CD4-positive, alpha-beta T cell (primary cell): ENCODE measurements around the gene PIK3C3. TPM values are rescaled to one million over a fixed set of nuclear protein-coding genes. Genes with fewer than 3 reads are reported as not detected.

ENCODE experiments used
- ATAC-seq: fragments of 200-7000 bp; cut with Tn5 transposase; one replicate; pipeline ENCODE4 v1.10.0; 2022; ENCODE audit warnings: mild to moderate bottlenecking; ENCODE audit not compliant: poor library complexity
- CTCF ChIA-PET: fragments of 350-600 bp; sonication (Branson Sonifier 250); formaldehyde crosslinking; loops from one replicate; lab custom pipeline; 2021; ENCODE audit warnings: antibody characterized with exemption, inconsistent platforms; lab: Charles Lee
- POLR2A ChIA-PET: fragments of 350-600 bp; sonication (Branson Sonifier 250); formaldehyde crosslinking; loops from one replicate; lab custom pipeline; 2021; ENCODE audit warnings: antibody characterized with exemption, inconsistent platforms; lab: Charles Lee
- DNase-seq, 14 experiments: peaks; one replicate each; pipeline ENCODE4 v3.0.0-alpha.2; 2013 to 2020; ENCODE audit warnings: mixed read lengths in 2 of 14
- H3K27ac ChIP-seq, 2 donors: one replicate each; pipeline versions ENCODE4 v1.5.1 to v1.7.0; 2013; ENCODE audit warnings: low read length in 2 of 2, low read depth in 1 of 2, mild to moderate bottlenecking in 1 of 2
- H3K27me3 ChIP-seq, 2 experiments: 1 replicate in 1 of 2; 2 replicates in 1 of 2; pipeline versions ENCODE4 v1.6.1 to v1.7.0; 2013; ENCODE audit warnings: low read length in 2 of 2, control low read depth in 1 of 2, mild to moderate bottlenecking in 1 of 2, moderate library complexity in 1 of 2; ENCODE audit not compliant: insufficient read depth in 2 of 2, control insufficient read depth in 1 of 2
- H3K36me3 ChIP-seq: one replicate; pipeline ENCODE4 v1.6.1; 2013; ENCODE audit warnings: low read length, control low read depth; ENCODE audit not compliant: insufficient read depth
- H3K4me1 ChIP-seq: one replicate; pipeline ENCODE4 v1.6.1; 2013; ENCODE audit warnings: low read length, control low read depth; ENCODE audit not compliant: insufficient read depth
- H3K4me3 ChIP-seq: one replicate; pipeline ENCODE4 v1.5.1; 2013; ENCODE audit warnings: mild to moderate bottlenecking, low read length, moderate library complexity
- H3K9me3 ChIP-seq, 2 experiments: 1 replicate in 1 of 2; 2 replicates in 1 of 2; pipeline versions ENCODE4 v1.6.1 to v1.7.0; 2013; ENCODE audit warnings: low read length in 2 of 2, mild to moderate bottlenecking in 2 of 2, control low read depth in 1 of 2, moderate library complexity in 1 of 2; ENCODE audit not compliant: control insufficient read depth in 1 of 2, insufficient read depth in 1 of 2
- H3K27ac Mint-ChIP-seq: one replicate; pipeline ENCODE4 v1.8.0; 2020; ENCODE audit warnings: mixed read lengths
- H3K27me3 Mint-ChIP-seq: one replicate; pipeline ENCODE4 v1.8.0; 2021; ENCODE audit warnings: mixed read lengths
- H3K36me3 Mint-ChIP-seq: one replicate; pipeline ENCODE4 v1.8.0; 2021; ENCODE audit warnings: low read depth, mixed read lengths
- H3K4me1 Mint-ChIP-seq: one replicate; pipeline ENCODE4 v1.8.0; 2021; ENCODE audit warnings: low read depth, mixed read lengths
- H3K4me3 Mint-ChIP-seq: one replicate; pipeline ENCODE4 v1.8.0; 2020; ENCODE audit warnings: mild to moderate bottlenecking, mixed read lengths
- H3K9me3 Mint-ChIP-seq: one replicate; pipeline ENCODE4 v1.8.0; 2020; ENCODE audit warnings: mixed read lengths
- CTCF ChIP-seq: fragments of 200-600 bp; IDR thresholded peaks from one replicate; pipeline ENCODE4 v1.8.0; 2022; ENCODE audit warnings: antibody characterized with exemption, mild to moderate bottlenecking
- intact Hi-C, 2 experiments: fragments of 100-400 bp; cut with DNase I in 1 of 2; cut with micrococcal nuclease in 1 of 2; formaldehyde crosslinking; loops; one replicate each; pipeline versions ENCODE4 v1.15.1 to v1.9.0; 2023 to 2025; cut with DNase I, micrococcal nuclease
- total RNA-seq, 174 experiments: library from RNA in 2 of 174; stranded (reverse) in 2 of 174; gene quantifications; one replicate each; pipeline ENCODE4 v1.2.3 and lab custom pipeline; 2021 to 2026

The PIK3C3 gene
- total RNA-seq, 2 experiments from 2014 or later = 33.5 to 34.2 TPM

GRCh38 chr18:41999751-42000150 is 44.7 kb downstream of the PIK3C3 start:
- no peak overlapping the region for H3K4me3 Mint-ChIP-seq
- no peak overlapping the region for H3K4me3 ChIP-seq
- ATAC-seq (no peak), DNase-seq (no peak)
- no peaks in the 10 kb centered on the region for H3K9me3 ChIP-seq
- peaks cover 99% of the 10 kb centered on the region for H3K36me3 Mint-ChIP-seq
- no peak for TF ChIP-seq CTCF
- H3K9me3 Mint-ChIP-seq = no peaks in the 10 kb centered on the region
- H3K4me1 Mint-ChIP-seq = no peaks in the 10 kb centered on the region
- H3K27ac ChIP-seq = no peak overlapping the region
- H3K27me3 Mint-ChIP-seq = no peaks in the 10 kb centered on the region
- H3K36me3 ChIP-seq = peaks cover 86% of the 10 kb centered on the region
- no peaks in the 10 kb centered on the region for H3K4me1 ChIP-seq
- POLR2A ChIA-PET = no interaction called here
- CTCF ChIA-PET = no interaction called here
- H3K27ac Mint-ChIP-seq = no peak overlapping the region
- intact Hi-C loops = loop anchor here in 1 of 2 experiments (5.0 kb wide), 1 partner anchor 43 kb away; no protein-coding TSS in a partner anchor
- H3K27me3 ChIP-seq = no peaks in the 10 kb centered on the region

GRCh38 chr18:42001801-42002200 is 46.8 kb downstream of the PIK3C3 start:
- Mint-ChIP-seq H3K9me3 (no peaks in the 10 kb centered on the region), H3K4me1 (peaks cover 5% of the 10 kb centered on the region), H3K4me3 (no peak overlapping the region), H3K27me3 (no peaks in the 10 kb centered on the region), H3K36me3 (peaks cover 99% of the 10 kb centered on the region), H3K27ac (no peak overlapping the region)
- DNase-seq (no peak), ATAC-seq (no peak)
- Histone ChIP-seq H3K36me3 (peaks cover 85% of the 10 kb centered on the region), H3K27me3 (no peaks in the 10 kb centered on the region), H3K9me3 (no peaks in the 10 kb centered on the region), H3K4me3 (no peak overlapping the region), H3K27ac (no peak overlapping the region), H3K4me1 (no peaks in the 10 kb centered on the region)
- CTCF ChIA-PET = no interaction called here
- TF ChIP-seq CTCF = no peak
- intact Hi-C loops = loop anchor here in 1 of 2 experiments (5.0 kb wide), 1 partner anchor 40 kb away; no protein-coding TSS in a partner anchor
- POLR2A ChIA-PET = no interaction called here

GRCh38 chr18:42004653-42005052 is 49.6 kb downstream of the PIK3C3 start:
- TF ChIP-seq CTCF = no peak
- Mint-ChIP-seq H3K4me1 (peaks cover 15% of the 10 kb centered on the region), H3K27me3 (no peaks in the 10 kb centered on the region), H3K9me3 (no peaks in the 10 kb centered on the region), H3K27ac (no peak overlapping the region), H3K4me3 (no peak overlapping the region), H3K36me3 (peaks cover 96% of the 10 kb centered on the region)
- no peaks in the 10 kb centered on the region for H3K27me3 ChIP-seq
- ChIA-PET CTCF (no interaction called here), POLR2A (no interaction called here)
- no peaks in the 10 kb centered on the region for H3K4me1 ChIP-seq
- H3K27ac ChIP-seq = no peak overlapping the region
- no peak overlapping the region for H3K4me3 ChIP-seq
- H3K9me3 ChIP-seq = no peaks in the 10 kb centered on the region
- intact Hi-C loops = loop anchor here in 1 of 2 experiments (5.0 kb wide), 1 partner anchor 38 kb away; no protein-coding TSS in a partner anchor
- DNase-seq = no peak
- no peak for ATAC-seq
- H3K36me3 ChIP-seq = peaks cover 58% of the 10 kb centered on the region
